Cerebellar cortex (tissue), 1 donor: ENCODE data around the gene SEMA7A.

Source experiments
- DNase-seq: peaks from one replicate; pipeline ENCODE4 v3.0.0-alpha.2; 2015; ENCODE audit warnings: low spot score

SEMA7A gene

GRCh38 chr15:74415966-74416916 is 17.5 kb downstream of the SEMA7A start:
- no peak for DNase-seq

- no peak for DNase-seq
Measured at GRCh38 chr15:74414603-74415338, 19.0 kb downstream of the SEMA7A start.

- DNase-seq, result no peak
Measured at GRCh38 chr15:74414081-74414580, 19.6 kb downstream of the SEMA7A start.

GRCh38 chr15:74413350-74414080 is 20.2 kb downstream of the SEMA7A start:
- DNase-seq, result no peak

GRCh38 chr15:74412159-74412558 is 21.6 kb downstream of the SEMA7A start:
- DNase-seq, result no peak

DNA sequence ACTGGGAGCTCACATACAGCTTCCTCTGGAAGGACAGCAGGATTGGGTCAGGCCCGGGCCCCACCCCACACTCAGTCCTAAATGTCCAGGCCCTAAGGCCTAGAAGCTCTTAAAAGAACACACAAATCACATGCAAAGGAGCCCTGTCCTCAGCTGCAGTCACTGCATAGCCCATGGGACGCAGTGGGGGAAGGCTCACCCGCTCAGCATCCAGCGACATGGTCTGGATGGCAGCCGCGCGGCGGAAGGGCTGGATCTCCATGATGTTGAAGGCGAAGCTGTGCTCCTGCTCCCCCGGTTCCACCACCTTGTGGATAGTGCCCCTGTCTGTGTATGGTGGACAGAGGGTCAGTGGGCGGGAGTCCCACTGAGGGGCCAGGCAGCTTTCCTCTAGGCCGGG is 22.1 kb downstream of the SEMA7A start:
- DNase-seq, result no peak

DNA sequence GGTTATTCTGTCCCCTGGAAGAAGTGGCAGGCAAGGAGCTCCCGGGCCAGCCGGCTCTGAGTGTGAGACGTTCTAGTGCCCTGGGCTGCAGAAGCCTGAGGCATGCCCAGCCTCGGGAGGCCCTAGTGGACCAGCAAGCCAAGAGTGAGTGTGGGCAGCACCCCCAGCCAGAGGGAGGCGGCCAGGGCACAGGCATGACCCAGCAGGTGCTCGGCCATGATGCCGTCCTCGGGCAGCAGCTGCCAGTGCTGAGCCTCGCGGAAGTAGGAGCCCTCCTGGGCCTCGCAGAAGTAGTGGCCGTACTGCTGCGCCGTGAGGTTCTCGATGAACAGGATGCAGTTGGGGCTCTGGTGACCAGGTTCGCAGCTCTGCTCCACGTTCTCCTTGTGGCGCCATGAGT is 23.3 kb downstream of the SEMA7A start:
- DNase-seq, result no peak

GRCh38 chr15:74409225-74409624 is 24.5 kb downstream of the SEMA7A start:
- no peak for DNase-seq

DNA sequence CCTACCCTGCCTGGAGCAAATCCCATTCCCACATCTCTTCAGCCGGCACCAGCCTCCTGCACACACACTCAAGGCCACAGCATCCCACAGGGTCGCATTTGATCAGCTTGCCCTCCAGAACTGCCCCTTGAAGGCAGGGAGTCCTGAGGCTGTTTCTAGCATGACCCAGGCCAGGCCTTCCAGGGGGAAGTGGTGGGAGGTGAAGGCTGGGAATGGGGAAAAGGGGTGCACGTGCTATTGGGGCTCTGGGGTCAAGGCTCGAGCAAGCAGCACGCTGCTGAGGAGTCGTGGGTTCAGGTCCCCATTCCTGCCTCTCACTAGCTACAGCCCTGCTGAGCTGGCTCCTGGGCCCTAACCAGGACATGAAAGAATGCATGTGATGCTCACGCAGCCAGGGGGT is 24.9 kb downstream of the SEMA7A start:
- no peak for DNase-seq

GRCh38 chr15:74408385-74408784 is 25.4 kb downstream of the SEMA7A start:
- DNase-seq, result no peak

GRCh38 chr15:74406992-74407705 is 26.6 kb downstream of the SEMA7A start:
- DNase-seq, result peak; percentile 75

- DNase-seq, result no peak
Measured at GRCh38 chr15:74406517-74406916, 27.2 kb downstream of the SEMA7A start.

- DNase-seq, result no peak
Measured at GRCh38 chr15:74405823-74406222, 27.9 kb downstream of the SEMA7A start.

DNA sequence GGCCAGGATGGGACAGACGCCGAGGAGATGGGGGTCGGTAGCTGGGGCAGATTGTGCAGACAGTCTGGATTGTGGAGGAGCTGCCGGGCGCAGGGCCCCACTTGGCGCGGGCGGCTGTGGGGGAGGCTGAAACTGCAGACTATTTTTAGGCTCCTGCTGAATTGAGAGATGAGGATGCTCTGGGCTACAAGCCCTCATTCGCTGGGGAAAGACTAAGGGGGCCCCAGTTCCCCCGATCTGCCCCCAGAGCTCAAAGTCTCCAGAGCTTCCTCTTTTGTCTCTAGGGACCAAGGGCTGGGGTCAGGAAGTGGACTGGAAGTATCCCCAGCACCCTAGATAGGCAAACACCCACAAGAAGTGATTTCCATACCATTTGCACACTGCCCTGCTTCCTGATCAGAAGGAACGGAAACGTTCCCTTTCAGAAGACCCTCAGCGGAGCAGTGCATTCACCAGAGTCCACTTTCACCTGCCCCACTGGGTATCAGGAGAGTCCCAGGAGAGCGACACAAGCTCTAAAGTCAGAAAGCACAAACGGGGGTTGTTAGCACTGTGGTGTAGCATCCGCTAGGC is 29.7 kb downstream of the SEMA7A start:
- no peak for DNase-seq

GRCh38 chr15:74403588-74403919 is 30.2 kb downstream of the SEMA7A start:
- no peak for DNase-seq

- DNase-seq, result no peak
Measured at GRCh38 chr15:74402873-74403587, 30.7 kb downstream of the SEMA7A start.

DNA sequence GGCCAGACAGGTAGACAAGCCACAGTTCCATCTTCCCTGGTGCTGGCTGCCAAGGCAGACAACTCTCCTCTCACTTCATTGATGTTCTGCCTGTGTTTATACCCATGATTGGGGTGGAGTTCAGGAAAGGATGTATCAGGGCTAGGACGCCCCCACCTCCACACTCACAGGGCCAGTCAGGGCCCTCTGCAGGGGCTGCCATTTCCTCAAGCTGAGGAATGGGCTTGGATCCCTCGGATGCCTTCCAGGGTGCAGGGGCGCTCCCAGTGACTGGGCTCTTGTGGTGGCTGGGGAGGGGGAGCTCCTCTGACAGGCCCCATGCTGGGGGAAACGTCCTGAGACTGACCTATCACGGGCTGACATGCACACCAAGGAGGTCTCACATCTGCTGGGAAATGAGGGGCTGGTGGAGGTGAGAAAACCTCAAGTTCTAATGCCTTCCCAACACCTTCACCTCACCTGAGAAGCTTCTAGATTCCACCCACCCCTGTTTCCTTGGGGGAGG is 31.4 kb downstream of the SEMA7A start:
- no peak for DNase-seq

GRCh38 chr15:74400915-74401757 is 32.6 kb downstream of the SEMA7A start:
- DNase-seq, result no peak

- no peak for DNase-seq
Measured at GRCh38 chr15:74400313-74400860, 33.4 kb downstream of the SEMA7A start.
